ENCODE measurements around the gene RHOG. TPM values are rescaled to one million over a fixed set of nuclear protein-coding genes. Genes with fewer than 3 reads are reported as not detected.
A peak's percentile ranks its signal among the peaks of the same experiment; 100 is the strongest.

The RHOG gene
- total and polyA plus RNA-seq, 2 donors, result 4.9 to 85.0 TPM

GRCh38 chr11:3854660-3854976 is 13.9 kb upstream of the RHOG start:
- 20% methylated on average over 7 of the region's 7 CpGs for WGBS
- H3K4me3 ChIP-seq (ENCODE audit: low read depth, low read length), result no peak overlapping the region
- DNase-seq (ENCODE audit: extremely low spot score), result no peak
- H3K36me3 ChIP-seq (ENCODE audit: insufficient read depth), result no peaks in the 10 kb centered on the region
- peak overlapping the region; percentile 51 for H3K27ac ChIP-seq (ENCODE audit: low read depth)
- H3K4me1 ChIP-seq (ENCODE audit: insufficient read depth), result peaks cover 5% of the 10 kb centered on the region

GRCh38 chr11:3853899-3854659 is 13.3 kb upstream of the RHOG start:
- H3K27ac ChIP-seq (ENCODE audit: low read depth), result peak overlapping the region; percentile 73
- no peak for DNase-seq (ENCODE audit: extremely low spot score)
- H3K4me3 ChIP-seq (ENCODE audit: low read depth, low read length), result no peak overlapping the region
- no peaks in the 10 kb centered on the region for H3K36me3 ChIP-seq (ENCODE audit: insufficient read depth)
- H3K4me1 ChIP-seq (ENCODE audit: insufficient read depth), result peaks cover 5% of the 10 kb centered on the region
- WGBS, result 69% methylated on average over 11 of the region's 11 CpGs

GRCh38 chr11:3853545-3853842 is 12.7 kb upstream of the RHOG start:
- H3K27ac ChIP-seq (ENCODE audit: low read depth), result no peak overlapping the region

GRCh38 chr11:3849297-3849874 is 8.6 kb upstream of the RHOG start:
- no peaks in the 10 kb centered on the region for H3K36me3 ChIP-seq (ENCODE audit: insufficient read depth)
- no peak overlapping the region for H3K4me3 ChIP-seq (ENCODE audit: low read depth, low read length)
- no peak for DNase-seq (ENCODE audit: extremely low spot score)
- no peak overlapping the region for H3K27ac ChIP-seq (ENCODE audit: low read depth)
- H3K4me1 ChIP-seq (ENCODE audit: insufficient read depth), result no peaks in the 10 kb centered on the region
- WGBS, result 67% methylated on average over 10 of the region's 10 CpGs

More at GRCh38 chr11:3853545-3853842, 12.7 kb upstream of the RHOG start:
- DNase-seq (ENCODE audit: extremely low spot score), result no peak
- no peak overlapping the region for H3K4me3 ChIP-seq (ENCODE audit: low read depth, low read length)
- 95% methylated on average over 1 of the region's 1 CpG for WGBS
- no peaks in the 10 kb centered on the region for H3K36me3 ChIP-seq (ENCODE audit: insufficient read depth)
- peaks cover 5% of the 10 kb centered on the region for H3K4me1 ChIP-seq (ENCODE audit: insufficient read depth)

DNA sequence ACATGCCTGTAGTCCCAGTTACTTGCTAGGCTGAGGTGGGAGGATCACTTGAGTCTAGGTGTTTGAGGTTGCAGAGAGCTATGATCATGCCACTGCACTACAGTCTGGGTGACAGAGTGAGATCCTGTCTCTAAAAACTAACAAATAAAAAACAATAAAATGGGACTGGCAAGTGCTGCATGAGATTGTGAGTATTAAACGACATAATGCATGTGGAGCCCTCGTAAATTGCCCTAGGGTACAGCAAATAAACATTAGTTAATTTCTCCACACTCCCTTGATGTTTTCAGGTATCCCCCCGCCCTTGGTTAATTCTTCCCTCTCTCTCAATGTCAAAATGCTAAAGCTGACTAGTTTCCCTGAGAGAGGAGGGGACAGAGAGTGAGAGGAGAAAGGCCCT is 4.9 kb upstream of the RHOG start:
- no peak for DNase-seq (ENCODE audit: extremely low spot score)
- H3K4me1 ChIP-seq (ENCODE audit: insufficient read depth), result no peaks in the 10 kb centered on the region
- 75% methylated on average over 3 of the region's 3 CpGs for WGBS
- H3K4me3 ChIP-seq (ENCODE audit: low read depth, low read length), result no peak overlapping the region
- H3K27ac ChIP-seq (ENCODE audit: low read depth), result no peak overlapping the region
- no peaks in the 10 kb centered on the region for H3K36me3 ChIP-seq (ENCODE audit: insufficient read depth)

GRCh38 chr11:3845246-3845645 is 4.5 kb upstream of the RHOG start:
- no peak for DNase-seq (ENCODE audit: extremely low spot score)
- Histone ChIP-seq H3K36me3 (ENCODE audit: insufficient read depth) (no peaks in the 10 kb centered on the region), H3K4me3 (ENCODE audit: low read depth, low read length) (no peak overlapping the region), H3K4me1 (ENCODE audit: insufficient read depth) (no peaks in the 10 kb centered on the region), H3K27ac (ENCODE audit: low read depth) (no peak overlapping the region)
- WGBS, result 94% methylated on average over 1 of the region's 1 CpG

- no peaks in the 10 kb centered on the region for H3K36me3 ChIP-seq (ENCODE audit: insufficient read depth)
- H3K4me1 ChIP-seq (ENCODE audit: insufficient read depth), result no peaks in the 10 kb centered on the region
- H3K27ac ChIP-seq (ENCODE audit: low read depth), result no peak overlapping the region
- no peak for DNase-seq (ENCODE audit: extremely low spot score)
- 87% methylated on average over 3 of the region's 3 CpGs for WGBS
- no peak overlapping the region for H3K4me3 ChIP-seq (ENCODE audit: low read depth, low read length)
Measured at GRCh38 chr11:3843326-3843725, 2.6 kb upstream of the RHOG start.

DNA sequence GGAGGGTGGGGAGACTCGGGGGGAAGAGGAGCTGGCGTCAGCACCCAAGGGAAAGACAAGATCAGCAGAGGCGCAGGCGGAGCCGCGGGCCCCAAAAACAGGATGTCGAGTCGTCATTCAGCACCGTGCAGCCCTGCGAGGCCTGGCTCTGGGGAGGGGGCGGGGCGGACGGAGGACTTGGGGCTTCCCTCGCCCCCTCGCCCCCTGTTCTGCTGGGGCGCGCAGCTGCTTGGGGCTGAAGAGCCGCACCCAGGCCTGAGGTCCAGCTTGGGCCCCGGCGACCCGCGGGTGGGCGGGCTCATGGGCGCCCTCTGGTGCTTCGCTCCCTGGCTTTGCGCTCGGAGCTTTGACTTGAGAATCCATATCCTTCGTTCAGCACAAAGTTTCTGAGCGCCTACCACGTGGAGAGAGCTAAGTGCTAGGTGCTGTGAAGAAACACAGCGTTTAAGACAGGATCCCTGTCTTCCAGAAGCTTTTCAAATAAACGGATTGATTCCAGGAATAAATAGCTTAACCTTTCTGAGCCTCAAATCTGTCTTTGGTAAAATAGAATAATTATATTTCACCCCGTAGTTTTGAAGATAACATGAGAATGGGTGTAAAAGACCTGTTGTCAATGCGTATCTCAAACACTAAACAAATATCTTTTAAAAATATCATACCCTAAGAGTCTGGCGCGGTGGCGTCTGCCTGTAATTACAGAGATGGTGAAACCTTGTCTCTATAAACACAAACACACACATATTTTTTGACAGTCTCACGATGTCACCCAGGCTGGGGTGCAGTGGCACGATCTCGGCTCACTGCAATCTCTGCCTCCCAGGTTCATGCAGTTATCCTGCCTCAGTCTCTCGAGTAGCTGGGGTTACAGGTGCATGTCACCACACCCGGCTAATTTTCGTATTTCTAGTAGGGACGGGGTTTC is 929 bp upstream of the RHOG start:
- no peak for DNase-seq (ENCODE audit: extremely low spot score)
- Histone ChIP-seq H3K36me3 (ENCODE audit: insufficient read depth) (no peaks in the 10 kb centered on the region), H3K4me3 (ENCODE audit: low read depth, low read length) (peak overlapping the region; percentile 89), H3K27ac (ENCODE audit: low read depth) (peak overlapping the region; percentile 93), H3K4me1 (ENCODE audit: insufficient read depth) (peaks cover 2% of the 10 kb centered on the region)
- 23% methylated on average over 44 of the region's 44 CpGs for WGBS

- H3K4me1 ChIP-seq (ENCODE audit: insufficient read depth), result peaks cover 2% of the 10 kb centered on the region
- DNase-seq (ENCODE audit: extremely low spot score), result no peak
- WGBS, result 2% methylated on average over 46 of the region's 46 CpGs
Measured at GRCh38 chr11:3840004-3840869, 522 bp downstream of the RHOG start.

DNA sequence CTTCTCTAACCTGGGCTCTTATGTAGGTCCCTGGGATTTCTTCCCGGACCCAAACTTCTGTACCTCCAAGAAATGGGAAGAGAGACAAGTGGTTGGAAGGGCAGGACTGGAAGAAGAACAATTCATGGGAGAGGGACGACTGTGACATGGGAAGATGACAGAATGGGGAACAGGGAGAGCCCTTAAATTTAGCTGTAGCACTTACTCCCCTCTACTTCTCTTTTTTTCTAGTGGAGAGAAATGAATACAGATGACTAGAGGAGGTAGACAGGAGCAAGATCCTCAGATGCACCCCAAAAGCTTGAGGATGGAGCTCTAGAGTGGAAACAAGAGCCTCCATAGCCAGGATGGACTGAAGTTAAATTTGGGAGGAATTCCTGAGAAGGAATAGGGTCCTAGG is 2.3 kb downstream of the RHOG start:
- no peak for DNase-seq (ENCODE audit: extremely low spot score)
- H3K27ac ChIP-seq (ENCODE audit: low read depth), result no peak overlapping the region
- WGBS, result 89% methylated on average over 2 of the region's 2 CpGs
- H3K36me3 ChIP-seq (ENCODE audit: insufficient read depth), result no peaks in the 10 kb centered on the region
- no peak overlapping the region for H3K4me3 ChIP-seq (ENCODE audit: low read depth, low read length)
- peaks cover 2% of the 10 kb centered on the region for H3K4me1 ChIP-seq (ENCODE audit: insufficient read depth)

More at GRCh38 chr11:3840004-3840869, 522 bp downstream of the RHOG start:
- Histone ChIP-seq H3K36me3 (ENCODE audit: insufficient read depth) (no peaks in the 10 kb centered on the region), H3K4me3 (ENCODE audit: low read depth, low read length) (peak overlapping the region; percentile 89), H3K27ac (ENCODE audit: low read depth) (peak overlapping the region; percentile 90)

DNA sequence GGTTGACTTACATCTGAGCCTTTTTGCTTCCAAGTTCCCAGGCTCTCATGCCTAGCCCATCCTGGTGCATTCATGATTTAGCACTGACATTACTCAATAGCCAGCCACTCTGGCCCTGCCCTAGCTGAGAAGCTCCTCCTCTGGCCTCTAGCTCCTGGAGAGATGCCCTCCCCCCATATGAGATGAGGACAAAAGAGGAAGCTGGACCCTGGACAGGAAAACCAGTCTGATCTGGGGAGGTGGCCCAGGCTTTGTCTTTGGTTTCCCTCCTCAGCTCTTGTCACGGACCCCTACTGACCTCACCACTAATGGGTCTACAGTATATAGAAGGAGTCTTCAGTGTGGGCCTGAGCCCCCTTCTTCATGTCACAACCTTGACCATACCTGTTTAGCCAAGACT is 3.0 kb downstream of the RHOG start:
- Histone ChIP-seq H3K27ac (ENCODE audit: low read depth) (no peak overlapping the region), H3K4me1 (ENCODE audit: insufficient read depth) (peaks cover 2% of the 10 kb centered on the region), H3K4me3 (ENCODE audit: low read depth, low read length) (no peak overlapping the region), H3K36me3 (ENCODE audit: insufficient read depth) (no peaks in the 10 kb centered on the region)
- 87% methylated on average over 1 of the region's 1 CpG for WGBS
- DNase-seq (ENCODE audit: extremely low spot score), result no peak

DNA sequence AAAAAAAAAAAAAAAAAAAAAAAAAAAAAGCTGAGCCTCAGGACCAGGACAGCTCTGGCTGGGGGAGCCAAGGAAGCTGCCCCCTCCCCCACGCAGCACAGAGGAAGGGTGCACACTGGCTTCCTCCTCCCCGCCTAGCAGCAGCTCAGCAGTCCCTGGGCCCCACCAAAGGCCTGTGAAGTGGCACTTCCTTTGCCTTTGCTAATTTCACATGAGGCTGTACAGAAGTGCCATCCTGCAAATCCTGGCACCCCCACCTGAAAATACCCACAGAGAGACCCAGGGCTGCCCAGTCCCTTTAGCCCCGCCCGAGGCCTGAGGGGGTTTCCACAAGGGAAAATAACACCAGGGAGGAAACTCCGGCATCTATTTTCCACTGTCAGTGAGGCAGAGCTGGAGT is 3.9 kb downstream of the RHOG start:
- Histone ChIP-seq H3K36me3 (ENCODE audit: insufficient read depth) (no peaks in the 10 kb centered on the region), H3K4me1 (ENCODE audit: insufficient read depth) (peaks cover 2% of the 10 kb centered on the region), H3K27ac (ENCODE audit: low read depth) (no peak overlapping the region), H3K4me3 (ENCODE audit: low read depth, low read length) (no peak overlapping the region)
- DNase-seq (ENCODE audit: extremely low spot score), result no peak
- WGBS, result 83% methylated on average over 5 of the region's 5 CpGs

DNA sequence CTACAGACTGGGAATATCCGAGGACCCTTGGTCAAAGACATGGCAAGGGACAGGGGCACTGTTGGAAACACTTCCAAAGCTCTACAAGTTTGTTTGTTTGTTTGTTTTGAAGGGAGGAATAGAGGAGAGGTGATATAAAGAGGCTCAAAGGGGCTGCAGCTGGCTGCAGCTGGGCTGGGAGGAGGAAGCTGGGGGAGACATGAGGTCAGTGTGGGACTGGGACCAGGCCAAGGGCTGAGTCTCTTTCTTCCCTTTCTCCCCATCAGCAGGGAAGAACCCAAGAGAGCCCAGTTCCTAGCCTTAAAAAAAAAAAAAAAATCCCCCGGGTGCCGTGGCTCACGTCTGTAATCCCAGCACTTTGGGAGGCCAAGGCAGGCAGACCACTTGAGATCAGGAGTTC is 5.0 kb downstream of the RHOG start:
- Histone ChIP-seq H3K27ac (ENCODE audit: low read depth) (no peak overlapping the region), H3K4me3 (ENCODE audit: low read depth, low read length) (no peak overlapping the region), H3K36me3 (ENCODE audit: insufficient read depth) (no peaks in the 10 kb centered on the region), H3K4me1 (ENCODE audit: insufficient read depth) (peaks cover 2% of the 10 kb centered on the region)
- no peak for DNase-seq (ENCODE audit: extremely low spot score)
- WGBS, result 45% methylated on average over 4 of the region's 4 CpGs

All from urinary bladder (tissue), 4 donors.